ENCODE data around the gene SUMO2. TPM values are rescaled to one million over a fixed set of nuclear protein-coding genes. Genes with fewer than 3 reads are reported as not detected.
A peak's percentile ranks its signal among the peaks of the same experiment; 100 is the strongest.

Gene SUMO2
- total RNA-seq, 1 donor from 2014 or later = 649 TPM

- Mint-ChIP-seq H3K4me1 (ENCODE audit: low read depth) (peaks cover 23% of the 10 kb centered on the region), H3K27me3 (ENCODE audit: insufficient read depth) (no peaks in the 10 kb centered on the region), H3K27ac (peak overlapping the region; percentile 99), H3K4me3 (peak overlapping the region; percentile 98), H3K9me3 (no peaks in the 10 kb centered on the region), H3K36me3 (ENCODE audit: low read depth) (peaks cover 16% of the 10 kb centered on the region)
- intact Hi-C loops (cut with micrococcal nuclease) = loop anchor here (1.0 to 5.0 kb wide), 9 partner anchors 16 to 218 kb away; partner anchors contain the start of genes ARMC7, ATP5PD, CDR2L and GGA3
- DNase-seq (ENCODE audit: low spot score) = no peak
These were observed 23.0 kb upstream of the SUMO2 start for GRCh38 chr17:75205793-75206163.

GRCh38 chr17:75205037-75205792 is 22.5 kb upstream of the SUMO2 start, which contains the start of gene NUP85:
TSS of gene NUP85 (plus strand) at chr17:75205679. CDS start at chr17:75205762, 83 bp downstream.
- H3K4me1 Mint-ChIP-seq (ENCODE audit: low read depth) = peaks cover 23% of the 10 kb centered on the region
- peaks cover 13% of the 10 kb centered on the region for H3K36me3 Mint-ChIP-seq (ENCODE audit: low read depth)
- no peaks in the 10 kb centered on the region for H3K9me3 Mint-ChIP-seq
- H3K4me3 Mint-ChIP-seq = peak within 1 kb of the TSS; percentile 98
- no peaks in the 10 kb centered on the region for H3K27me3 Mint-ChIP-seq (ENCODE audit: insufficient read depth)
- intact Hi-C loops (cut with micrococcal nuclease) = loop anchor here (1.0 to 5.0 kb wide), 9 partner anchors 16 to 218 kb away; partner anchors contain the start of genes ARMC7, ATP5PD, CDR2L and GGA3
- DNase-seq (ENCODE audit: low spot score) = peak; percentile 89
- peak within 1 kb of the TSS; percentile 99 for H3K27ac Mint-ChIP-seq

GRCh38 chr17:75199886-75200618 is 17.3 kb upstream of the SUMO2 start:
- no peak overlapping the region for H3K4me3 Mint-ChIP-seq
- H3K27me3 Mint-ChIP-seq (ENCODE audit: insufficient read depth) = no peaks in the 10 kb centered on the region
- intact Hi-C loops (cut with micrococcal nuclease) = loop anchor here (5.0 kb wide), 1 partner anchor 68 kb away; the partner anchor contains the start of gene NT5C
- no peaks in the 10 kb centered on the region for H3K36me3 Mint-ChIP-seq (ENCODE audit: low read depth)
- H3K4me1 Mint-ChIP-seq (ENCODE audit: low read depth) = peaks cover 11% of the 10 kb centered on the region
- H3K9me3 Mint-ChIP-seq = no peaks in the 10 kb centered on the region
- DNase-seq (ENCODE audit: low spot score) = no peak
- H3K27ac Mint-ChIP-seq = no peak overlapping the region

- no peaks in the 10 kb centered on the region for H3K4me1 Mint-ChIP-seq (ENCODE audit: low read depth)
- intact Hi-C loops (cut with micrococcal nuclease) = no loop called here
- no peak overlapping the region for H3K27ac Mint-ChIP-seq
- no peak overlapping the region for H3K4me3 Mint-ChIP-seq
- H3K36me3 Mint-ChIP-seq (ENCODE audit: low read depth) = no peaks in the 10 kb centered on the region
- H3K9me3 Mint-ChIP-seq = no peaks in the 10 kb centered on the region
- no peak for DNase-seq (ENCODE audit: low spot score)
- H3K27me3 Mint-ChIP-seq (ENCODE audit: insufficient read depth) = no peaks in the 10 kb centered on the region
These were observed 12.1 kb upstream of the SUMO2 start for GRCh38 chr17:75194879-75195278.

- intact Hi-C loops (cut with micrococcal nuclease) = no loop called here
- H3K36me3 Mint-ChIP-seq (ENCODE audit: low read depth) = no peaks in the 10 kb centered on the region
These were observed 8.8 kb upstream of the SUMO2 start for GRCh38 chr17:75191584-75191983.

DNA sequence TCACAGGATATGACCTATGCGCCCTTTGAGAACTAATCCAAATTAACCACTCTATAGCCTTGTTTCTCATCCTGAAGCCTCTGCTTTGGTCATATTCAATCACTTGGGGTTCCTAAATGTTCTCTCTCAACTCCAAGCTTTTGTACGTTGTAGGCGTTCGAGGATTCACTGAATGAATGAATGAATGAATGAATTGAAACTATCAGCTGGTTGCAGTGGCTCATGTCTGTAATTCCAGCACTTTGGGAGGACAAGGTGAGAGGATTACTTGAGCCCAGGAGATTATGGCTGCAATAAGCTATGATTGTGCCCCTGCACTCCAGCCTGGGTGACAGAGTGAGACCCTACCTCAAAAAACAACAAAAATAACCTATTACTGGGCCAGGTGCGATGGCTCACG is 5.9 kb upstream of the SUMO2 start:
- peaks cover 3% of the 10 kb centered on the region for H3K36me3 Mint-ChIP-seq (ENCODE audit: low read depth)
- no peak overlapping the region for H3K27ac Mint-ChIP-seq
- peaks cover 19% of the 10 kb centered on the region for H3K4me1 Mint-ChIP-seq (ENCODE audit: low read depth)
- no peaks in the 10 kb centered on the region for H3K27me3 Mint-ChIP-seq (ENCODE audit: insufficient read depth)
- no peak for DNase-seq (ENCODE audit: low spot score)
- intact Hi-C loops (cut with micrococcal nuclease) = loop anchor here (1.0 to 10.0 kb wide), 4 partner anchors 7 to 216 kb away; partner anchors contain the start of genes GRB2 and NUP85
- no peak overlapping the region for H3K4me3 Mint-ChIP-seq
- H3K9me3 Mint-ChIP-seq = no peaks in the 10 kb centered on the region

More at GRCh38 chr17:75191584-75191983, 8.8 kb upstream of the SUMO2 start:
- no peak overlapping the region for H3K27ac Mint-ChIP-seq
- H3K27me3 Mint-ChIP-seq (ENCODE audit: insufficient read depth) = no peaks in the 10 kb centered on the region
- no peak overlapping the region for H3K4me3 Mint-ChIP-seq
- peaks cover 8% of the 10 kb centered on the region for H3K4me1 Mint-ChIP-seq (ENCODE audit: low read depth)
- DNase-seq (ENCODE audit: low spot score) = no peak
- no peaks in the 10 kb centered on the region for H3K9me3 Mint-ChIP-seq

DNA sequence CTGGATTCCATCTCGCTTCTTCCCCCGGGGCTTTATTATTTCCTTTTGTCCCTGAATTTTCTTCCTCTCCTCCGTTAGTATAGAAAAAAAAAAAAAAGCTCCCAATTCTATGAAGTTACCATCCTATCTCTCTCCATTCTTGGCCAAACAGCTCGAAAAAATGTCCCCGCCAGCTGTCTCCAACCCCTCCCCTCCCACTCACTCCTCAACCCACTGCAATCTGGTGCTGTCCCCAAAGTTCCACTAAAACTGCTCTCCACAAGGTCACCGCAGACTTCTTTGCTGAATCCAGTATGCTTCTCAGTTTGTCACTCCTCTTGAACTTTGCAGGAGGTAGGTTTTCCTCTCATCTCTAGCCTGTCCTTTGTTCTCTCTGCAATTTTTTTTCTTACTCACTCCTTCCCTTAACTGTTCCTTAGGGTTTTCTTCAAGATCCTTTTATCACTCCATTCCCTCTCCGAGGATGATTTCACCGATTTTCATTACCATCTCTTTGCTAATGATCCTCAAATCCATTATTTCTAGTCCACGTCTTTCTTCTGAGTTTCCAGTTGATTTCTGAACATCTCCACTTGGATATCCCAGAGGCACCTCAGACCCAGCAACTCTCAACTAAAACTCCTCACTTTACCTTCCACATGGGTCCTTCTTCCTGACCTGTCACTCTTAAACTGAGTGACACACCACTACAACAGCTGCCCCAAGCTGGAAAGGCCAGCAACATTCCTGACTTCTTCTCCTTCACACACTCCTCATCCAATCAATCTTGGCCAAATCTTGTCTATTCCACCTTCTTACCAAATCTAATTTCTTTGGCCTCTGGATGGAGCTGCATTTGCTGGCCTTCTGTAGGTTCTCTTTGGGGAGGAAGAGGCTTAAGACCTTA is 1.5 kb upstream of the SUMO2 start:
- no peaks in the 10 kb centered on the region for H3K27me3 Mint-ChIP-seq (ENCODE audit: insufficient read depth)
- peaks cover 20% of the 10 kb centered on the region for H3K36me3 Mint-ChIP-seq (ENCODE audit: low read depth)
- no peak for DNase-seq (ENCODE audit: low spot score)
- intact Hi-C loops (cut with micrococcal nuclease) = loop anchor here (1.0 to 10.0 kb wide), 6 partner anchors 21 to 221 kb away; partner anchors contain the start of genes ATP5PD, GGA3, GRB2 and JPT1
- peaks cover 34% of the 10 kb centered on the region for H3K4me1 Mint-ChIP-seq (ENCODE audit: low read depth)
- H3K9me3 Mint-ChIP-seq = no peaks in the 10 kb centered on the region
- peak overlapping the region; percentile 98 for H3K27ac Mint-ChIP-seq
- peak overlapping the region; percentile 83 for H3K4me3 Mint-ChIP-seq

DNA sequence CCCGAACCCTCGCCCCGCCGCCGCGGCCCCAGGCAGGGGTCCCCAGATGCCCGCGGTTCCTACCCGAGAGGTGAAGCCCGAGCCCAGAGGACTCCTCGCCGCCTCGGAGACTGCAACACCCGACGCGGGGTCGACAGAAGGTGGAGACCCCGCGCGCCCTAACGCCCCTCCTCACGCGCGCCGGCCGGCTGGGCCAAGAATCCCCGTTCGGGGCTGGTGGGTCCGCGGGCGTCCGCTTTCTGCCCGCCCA is 515 bp downstream of the SUMO2 start:
- DNase-seq (ENCODE audit: low spot score) = no peak
- Mint-ChIP-seq H3K27me3 (ENCODE audit: insufficient read depth) (no peaks in the 10 kb centered on the region), H3K4me1 (ENCODE audit: low read depth) (peaks cover 38% of the 10 kb centered on the region), H3K4me3 (peak overlapping the region; percentile 99), H3K9me3 (no peaks in the 10 kb centered on the region), H3K27ac (peak overlapping the region; percentile 87), H3K36me3 (ENCODE audit: low read depth) (peaks cover 20% of the 10 kb centered on the region)
- intact Hi-C loops (cut with micrococcal nuclease) = loop anchor here (1.0 to 10.0 kb wide), 5 partner anchors 51 to 223 kb away; partner anchors contain the start of genes ATP5PD, GGA3, GRB2 and KCTD2

- H3K4me3 Mint-ChIP-seq = peak overlapping the region; percentile 99
- H3K9me3 Mint-ChIP-seq = no peaks in the 10 kb centered on the region
- peak; percentile 27 for DNase-seq (ENCODE audit: low spot score)
- H3K27me3 Mint-ChIP-seq (ENCODE audit: insufficient read depth) = no peaks in the 10 kb centered on the region
- peak overlapping the region; percentile 87 for H3K27ac Mint-ChIP-seq
- H3K36me3 Mint-ChIP-seq (ENCODE audit: low read depth) = peaks cover 21% of the 10 kb centered on the region
- intact Hi-C loops (cut with micrococcal nuclease) = loop anchor here (1.0 to 10.0 kb wide), 6 partner anchors 8 to 223 kb away; partner anchors contain the start of genes ATP5PD, GGA3, GRB2 and KCTD2
- H3K4me1 Mint-ChIP-seq (ENCODE audit: low read depth) = peaks cover 38% of the 10 kb centered on the region
These were observed 996 bp downstream of the SUMO2 start for GRCh38 chr17:75181608-75182318.

- H3K27ac Mint-ChIP-seq = peak overlapping the region; percentile 87
- peak overlapping the region; percentile 99 for H3K4me3 Mint-ChIP-seq
- no peaks in the 10 kb centered on the region for H3K9me3 Mint-ChIP-seq
- intact Hi-C loops (cut with micrococcal nuclease) = loop anchor here (1.0 to 10.0 kb wide), 2 partner anchors 8 to 224 kb away; partner anchors contain the start of gene GRB2
- peaks cover 26% of the 10 kb centered on the region for H3K36me3 Mint-ChIP-seq (ENCODE audit: low read depth)
- H3K4me1 Mint-ChIP-seq (ENCODE audit: low read depth) = peaks cover 42% of the 10 kb centered on the region
- DNase-seq (ENCODE audit: low spot score) = no peak
- no peaks in the 10 kb centered on the region for H3K27me3 Mint-ChIP-seq (ENCODE audit: insufficient read depth)
These were observed 1.6 kb downstream of the SUMO2 start for GRCh38 chr17:75181110-75181509.

DNA sequence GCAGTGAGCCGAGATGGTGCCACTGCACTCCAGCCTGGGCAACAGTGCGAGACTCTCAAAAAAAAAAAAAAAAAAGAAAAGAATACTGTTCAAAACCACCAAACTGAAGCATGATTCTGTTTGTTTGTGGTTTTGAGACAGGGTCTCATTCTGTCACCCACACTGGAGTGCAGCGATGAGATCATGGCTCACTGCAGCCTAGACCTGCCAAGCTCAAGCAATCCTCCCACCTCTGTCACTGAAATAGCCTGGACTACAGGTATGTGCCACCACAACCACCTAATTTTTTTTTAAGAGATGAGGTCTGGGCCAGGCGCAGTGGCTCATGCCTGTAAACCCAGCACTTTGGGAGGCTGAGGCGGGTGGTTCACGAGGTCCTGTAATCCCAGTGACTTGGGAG is 4.3 kb downstream of the SUMO2 start:
- no peak overlapping the region for H3K4me3 Mint-ChIP-seq
- no peaks in the 10 kb centered on the region for H3K27me3 Mint-ChIP-seq (ENCODE audit: insufficient read depth)
- H3K27ac Mint-ChIP-seq = no peak overlapping the region
- peaks cover 37% of the 10 kb centered on the region for H3K4me1 Mint-ChIP-seq (ENCODE audit: low read depth)
- H3K9me3 Mint-ChIP-seq = no peaks in the 10 kb centered on the region
- DNase-seq (ENCODE audit: low spot score) = no peak
- H3K36me3 Mint-ChIP-seq (ENCODE audit: low read depth) = peaks cover 36% of the 10 kb centered on the region
- intact Hi-C loops (cut with micrococcal nuclease) = no loop called here

GRCh38 chr17:75176625-75177024 is 6.1 kb downstream of the SUMO2 start:
- peaks cover 40% of the 10 kb centered on the region for H3K4me1 Mint-ChIP-seq (ENCODE audit: low read depth)
- no peaks in the 10 kb centered on the region for H3K9me3 Mint-ChIP-seq
- peak overlapping the region; percentile 12 for H3K27ac Mint-ChIP-seq
- no peak overlapping the region for H3K4me3 Mint-ChIP-seq
- H3K36me3 Mint-ChIP-seq (ENCODE audit: low read depth) = peaks cover 43% of the 10 kb centered on the region
- intact Hi-C loops (cut with micrococcal nuclease) = no loop called here
- no peaks in the 10 kb centered on the region for H3K27me3 Mint-ChIP-seq (ENCODE audit: insufficient read depth)
- no peak for DNase-seq (ENCODE audit: low spot score)
